Stimulated activated CD4-positive, alpha-beta T cell treated with anti-CD3 and anti-CD28 coated beads, Interleukin-4, amount 100 ng/mL, for 48 hours (primary cell): ENCODE data around the gene SEMA3C.

ENCODE experiments used
- DNase-seq, 2 donors: peaks; one replicate each; pipeline ENCODE4 v3.0.0-alpha.2; 2020; ENCODE audit warnings: low read depth in 2 of 2

SEMA3C gene

DNA sequence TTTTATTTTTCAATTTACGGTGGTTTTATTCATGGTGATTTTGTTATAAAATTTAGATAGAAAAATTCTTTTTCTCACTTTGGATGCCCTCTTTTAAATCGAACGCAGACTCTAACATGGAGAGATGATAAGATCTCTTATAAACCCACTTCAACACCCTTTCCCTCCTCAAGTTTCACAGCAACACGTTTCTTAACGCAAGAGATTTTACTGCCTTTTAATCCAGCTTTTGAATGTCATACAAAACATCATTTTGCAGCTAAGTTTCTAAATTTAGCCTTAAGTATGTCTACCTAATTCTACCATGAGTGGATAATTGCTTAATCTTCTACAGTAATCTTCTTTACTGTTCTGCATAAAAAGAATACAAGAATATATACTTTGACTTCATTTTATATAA is 70.0 kb downstream of the SEMA3C start:
- DNase-seq, result no peak

DNA sequence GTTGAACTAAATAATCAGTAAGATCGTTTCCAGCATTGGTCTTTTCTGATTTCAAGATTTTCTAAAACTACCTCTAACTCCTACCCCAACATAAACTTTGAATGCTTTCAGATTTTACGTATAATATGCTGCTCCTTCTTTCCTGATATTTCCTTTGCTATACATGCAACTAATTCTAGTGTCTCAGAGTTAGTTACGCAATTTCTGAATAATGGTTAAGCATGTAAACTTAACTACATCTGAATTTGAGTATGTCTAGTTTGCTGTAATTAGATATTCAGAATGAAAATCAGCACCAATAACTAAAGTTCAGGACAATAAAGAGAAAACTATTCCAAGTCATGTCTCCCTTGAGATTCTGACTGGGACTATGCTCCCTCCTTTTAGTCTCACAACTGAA is 71.0 kb downstream of the SEMA3C start:
- no peak for DNase-seq

DNA sequence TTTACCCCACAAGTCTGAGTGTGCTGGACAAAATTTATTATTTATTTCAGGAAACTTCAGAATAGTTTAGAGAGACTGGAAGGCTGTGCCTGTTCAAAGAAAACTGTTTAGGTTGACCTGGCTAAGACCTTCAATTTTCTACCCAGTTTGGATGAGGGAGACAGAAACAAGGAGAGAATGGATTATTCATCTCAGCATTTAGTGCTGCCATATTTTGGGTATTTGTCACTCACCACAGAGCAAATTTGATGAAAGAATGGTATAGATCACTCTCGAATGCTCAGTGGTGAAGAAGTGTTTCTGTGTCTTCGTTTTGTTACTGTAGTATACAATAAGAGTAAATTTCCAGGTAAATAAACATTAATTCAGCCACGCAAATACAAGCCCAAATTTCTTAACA is 71.8 kb downstream of the SEMA3C start:
- DNase-seq, result no peak

DNA sequence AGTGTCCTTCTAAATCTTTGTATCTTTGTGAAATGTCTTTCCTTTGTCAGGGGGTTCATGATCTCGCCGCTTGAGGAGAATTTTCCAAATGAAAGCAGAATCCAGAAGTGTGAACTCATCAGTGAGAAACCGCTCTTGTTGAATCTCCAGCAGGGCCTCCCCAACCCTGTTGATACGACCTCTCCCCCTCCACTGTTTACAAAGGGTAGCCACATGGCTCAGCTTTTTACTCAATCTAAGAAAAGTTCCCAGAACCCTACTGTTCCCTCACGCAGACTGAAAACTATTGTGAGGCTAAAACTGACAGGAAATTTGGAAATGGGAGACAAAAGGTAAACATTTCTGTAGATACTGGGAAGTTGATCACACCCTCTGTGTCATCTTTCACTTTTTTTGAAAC is 73.9 kb downstream of the SEMA3C start:
- DNase-seq, result no peak

DNA sequence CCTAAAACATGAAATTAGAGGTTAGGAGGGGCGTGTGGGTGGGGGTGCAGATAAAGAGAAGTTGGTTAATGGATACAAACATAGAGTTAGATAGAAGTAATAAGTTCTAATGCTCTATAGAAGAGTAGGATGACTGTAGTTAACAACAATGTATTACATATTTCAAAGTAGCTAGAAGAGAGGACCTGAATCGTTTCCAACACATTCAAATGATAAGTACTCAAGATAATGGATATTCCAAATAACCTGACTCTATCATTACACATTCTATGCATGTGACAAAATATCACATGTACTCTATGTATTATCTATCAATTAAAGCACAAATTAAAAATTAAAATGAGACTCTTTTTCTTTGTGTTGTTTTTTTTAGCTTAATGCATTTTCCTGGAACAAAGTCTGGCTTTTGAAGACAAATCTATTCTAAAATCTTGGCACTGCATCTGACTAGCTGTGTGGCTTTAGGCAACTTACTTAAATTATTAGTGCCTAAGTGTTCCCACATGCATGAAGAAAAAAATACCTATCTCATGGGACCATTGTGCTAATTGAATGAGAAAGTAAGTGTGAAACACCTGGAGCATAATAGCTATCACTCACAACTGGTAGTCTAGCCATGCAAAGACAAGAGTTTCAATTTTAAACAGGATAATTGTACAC is 75.7 kb downstream of the SEMA3C start:
- DNase-seq, result no peak

DNA sequence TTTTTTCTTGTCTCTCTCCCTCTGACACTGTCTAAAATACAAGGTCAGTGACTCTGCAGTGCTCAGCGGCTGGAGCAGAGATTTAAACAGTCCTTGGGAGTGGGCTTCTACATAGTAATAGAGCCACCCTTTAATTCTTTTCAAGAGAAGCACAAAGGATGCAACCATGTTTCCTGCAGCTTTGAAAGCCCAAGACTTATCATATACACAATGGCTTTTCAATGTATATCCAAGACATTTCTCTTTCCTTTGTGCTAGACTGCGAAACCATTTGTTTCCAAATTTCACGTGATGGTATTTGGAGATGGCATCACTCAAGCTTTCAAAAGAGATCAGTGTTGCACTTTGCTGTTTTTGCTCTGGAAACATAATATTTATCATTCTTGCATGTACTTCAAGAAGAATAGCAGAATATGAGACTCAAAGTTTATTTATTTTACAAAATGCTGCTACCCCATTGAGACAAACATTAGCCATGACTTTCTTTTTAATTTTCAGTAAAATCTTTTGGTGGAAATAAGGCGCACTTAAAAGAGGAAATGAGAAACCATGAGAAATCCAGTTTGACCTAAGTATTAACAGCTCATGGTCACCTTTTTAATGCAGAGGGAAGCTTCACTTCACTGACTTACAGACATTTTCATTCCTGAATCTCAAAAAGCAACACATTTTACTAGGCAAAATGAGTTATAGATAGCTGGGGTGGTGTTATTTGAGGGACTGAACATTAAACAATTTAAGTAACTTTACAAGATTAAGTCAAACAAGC is 76.6 kb downstream of the SEMA3C start:
- no peak for DNase-seq

DNA sequence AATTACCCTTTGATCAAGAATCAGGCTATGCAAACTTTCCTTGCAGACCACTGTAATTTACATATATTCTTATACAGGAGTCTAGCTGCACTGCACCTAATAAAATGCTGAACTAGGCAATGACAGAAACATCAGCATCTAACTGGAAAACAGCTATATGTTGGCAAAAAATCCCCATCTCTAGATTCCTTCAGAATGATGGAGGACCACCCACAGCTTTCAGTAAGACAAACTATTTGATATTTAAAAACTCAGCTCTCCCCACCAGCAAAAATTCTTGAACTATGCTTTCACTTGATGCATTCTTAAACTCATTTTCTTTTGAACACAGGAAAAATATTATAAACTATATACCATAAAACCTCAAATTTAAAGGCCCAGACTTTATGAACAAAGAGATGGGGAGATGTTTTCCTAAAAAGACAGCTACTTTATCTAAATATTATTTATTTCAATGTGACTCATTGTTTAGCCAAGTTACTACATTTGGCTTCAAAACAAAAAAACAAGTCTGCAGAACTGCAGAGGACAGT is 77.4 kb downstream of the SEMA3C start:
- no peak for DNase-seq

DNA sequence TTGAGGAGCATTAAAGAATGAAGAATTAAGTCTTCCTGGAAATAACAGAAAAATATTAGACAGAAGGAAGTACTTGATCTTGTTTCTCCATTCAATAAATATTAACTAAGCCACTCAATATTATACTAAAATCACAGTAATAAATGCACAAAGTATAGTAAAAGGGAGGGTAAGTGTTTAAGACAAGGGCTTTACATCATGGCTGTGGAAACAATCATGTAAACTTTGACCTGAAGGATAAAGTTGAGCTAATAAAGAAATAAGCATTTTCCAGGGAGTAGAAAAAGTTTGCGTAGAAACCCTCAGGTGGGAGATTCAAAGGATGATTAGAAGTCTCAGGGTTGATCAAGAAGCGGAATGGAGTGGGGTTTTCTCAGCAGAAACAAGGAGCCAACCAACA is 78.2 kb downstream of the SEMA3C start:
- no peak for DNase-seq

DNA sequence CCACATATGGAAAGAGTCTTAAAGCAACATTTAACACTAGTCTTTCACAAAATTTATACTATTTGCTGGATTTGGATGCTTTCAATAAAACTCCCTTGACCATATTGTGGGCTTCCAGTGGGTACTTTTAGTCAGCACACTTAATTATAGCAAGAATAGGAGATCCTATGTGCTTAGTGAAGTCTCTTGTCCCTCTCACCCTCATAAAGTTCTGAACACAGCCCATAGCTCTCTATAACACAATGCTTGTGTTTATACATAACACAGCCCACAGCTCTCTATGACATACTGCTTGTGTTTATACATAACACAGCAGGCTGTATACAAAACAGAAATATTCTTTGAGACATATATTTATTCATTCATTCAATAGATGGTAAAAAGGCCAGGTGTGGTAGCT is 79.0 kb downstream of the SEMA3C start:
- no peak for DNase-seq

DNA sequence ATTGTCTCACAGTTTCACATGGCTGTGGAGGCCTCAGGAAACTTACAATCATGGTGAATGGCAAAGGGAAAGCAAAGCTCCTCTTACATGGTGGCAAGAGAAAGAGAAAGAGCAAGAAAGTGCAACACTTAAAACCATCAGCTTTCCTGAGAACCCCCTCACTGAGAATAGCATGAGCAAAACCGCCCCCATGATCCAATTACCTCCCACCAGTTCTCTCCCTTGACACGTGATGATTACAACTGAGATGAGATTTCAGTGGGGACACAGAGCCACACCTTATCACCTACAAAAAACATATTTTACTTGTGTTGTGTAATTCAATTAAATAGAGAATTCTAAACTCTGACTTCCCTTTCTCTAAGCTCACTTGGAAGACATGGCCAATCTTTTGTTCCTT is 80.2 kb downstream of the SEMA3C start:
- no peak for DNase-seq

DNA sequence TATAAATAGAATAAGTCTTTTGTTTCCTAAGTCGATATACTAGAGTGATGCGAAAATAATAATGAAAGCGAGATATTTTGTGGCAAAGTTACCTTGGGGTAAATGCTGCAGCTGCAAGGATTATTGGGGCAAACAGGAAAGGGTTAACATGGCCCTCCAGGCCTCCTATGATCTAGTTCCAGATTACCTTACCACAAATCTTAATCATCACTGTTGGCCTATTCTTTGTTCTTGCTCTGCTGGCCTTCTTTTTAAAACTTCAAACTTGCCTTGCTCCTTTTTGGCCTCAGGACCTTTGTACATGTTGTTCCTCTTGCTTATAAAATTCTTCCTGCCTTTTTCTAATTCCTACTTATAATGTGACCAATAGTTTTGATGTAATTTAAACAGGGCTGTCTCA is 81.5 kb downstream of the SEMA3C start:
- DNase-seq, result no peak

DNA sequence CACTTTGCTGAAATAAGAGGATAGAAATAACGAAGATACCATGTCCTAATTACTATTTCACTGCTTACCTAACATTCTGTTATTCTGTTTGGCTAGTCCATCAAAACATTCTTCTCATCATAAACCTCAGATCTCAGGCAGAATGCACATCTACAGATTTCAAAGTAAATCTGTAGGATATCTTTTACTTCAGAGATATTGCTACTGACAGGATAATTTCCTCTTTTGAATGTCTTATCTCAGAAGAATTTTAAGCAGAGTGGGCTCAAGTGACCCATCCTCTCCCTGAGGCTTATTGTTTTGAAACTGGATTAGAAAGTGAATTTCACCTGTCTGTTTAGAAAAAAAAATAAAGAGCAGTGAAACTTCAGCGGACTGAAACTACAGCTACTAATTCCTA is 83.6 kb downstream of the SEMA3C start:
- DNase-seq, result no peak

DNA sequence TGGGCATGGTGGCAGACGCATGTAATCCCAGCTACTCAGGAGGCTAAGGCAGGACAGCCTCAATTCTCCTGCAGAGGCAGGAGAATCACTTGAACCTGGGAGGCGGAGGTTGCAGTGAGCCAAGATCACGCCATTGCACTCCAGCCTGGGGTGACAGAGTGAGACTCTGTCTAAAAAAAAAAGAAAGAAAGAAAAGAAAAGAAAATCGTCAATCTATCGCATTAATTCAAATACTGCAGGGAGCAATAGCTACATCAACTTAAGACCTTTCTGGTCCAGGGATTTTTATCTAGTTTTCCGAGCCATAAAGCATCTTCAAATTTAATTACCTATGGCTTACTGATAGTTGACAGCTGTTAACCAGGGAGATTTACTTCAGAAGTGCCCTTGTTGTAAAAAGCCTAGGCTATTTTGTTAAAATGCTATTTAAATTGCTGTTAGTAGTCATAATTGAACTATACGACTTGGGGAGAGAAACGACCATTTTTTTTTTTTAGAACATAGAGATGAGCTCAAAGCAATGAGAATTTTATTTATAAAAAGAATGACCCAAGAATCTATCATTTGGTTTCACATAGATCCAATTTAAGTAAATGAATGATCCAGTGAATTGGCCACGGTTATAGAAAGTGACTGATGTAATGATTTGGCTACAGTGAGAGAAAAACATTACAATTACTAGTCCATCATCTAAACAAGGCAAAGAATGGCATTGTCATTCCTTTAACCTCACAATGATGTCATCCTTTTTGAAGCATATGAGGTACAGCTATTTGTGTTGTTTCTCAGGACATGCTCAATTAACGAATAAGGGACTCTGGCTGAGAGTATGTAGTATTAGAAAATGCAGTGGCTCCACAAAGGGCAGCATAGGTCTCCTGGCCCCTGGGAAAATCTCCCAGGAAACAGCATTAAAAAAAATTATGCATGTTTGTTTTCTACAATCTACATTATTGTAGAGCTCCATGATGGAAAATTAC is 85.3 kb downstream of the SEMA3C start:
- DNase-seq, result no peak

DNA sequence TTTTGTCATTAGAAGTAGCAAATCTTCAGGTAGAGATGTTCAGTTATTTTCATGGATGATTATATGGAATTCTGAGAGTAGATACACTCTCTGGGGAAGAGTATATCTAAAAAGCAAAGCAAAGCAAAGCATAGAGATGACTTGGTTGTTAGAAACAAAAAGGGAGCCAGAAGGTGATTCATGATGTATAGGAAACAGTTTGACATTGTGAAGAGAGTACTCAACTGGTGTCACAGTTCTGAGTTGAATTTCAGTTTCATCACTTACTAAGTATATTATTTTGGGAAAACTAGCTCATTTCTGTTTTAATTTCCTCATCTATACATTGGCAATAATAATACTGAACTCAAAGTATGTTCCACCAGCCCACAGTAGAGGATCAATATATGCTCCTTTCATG is 86.8 kb downstream of the SEMA3C start:
- DNase-seq, result no peak

DNA sequence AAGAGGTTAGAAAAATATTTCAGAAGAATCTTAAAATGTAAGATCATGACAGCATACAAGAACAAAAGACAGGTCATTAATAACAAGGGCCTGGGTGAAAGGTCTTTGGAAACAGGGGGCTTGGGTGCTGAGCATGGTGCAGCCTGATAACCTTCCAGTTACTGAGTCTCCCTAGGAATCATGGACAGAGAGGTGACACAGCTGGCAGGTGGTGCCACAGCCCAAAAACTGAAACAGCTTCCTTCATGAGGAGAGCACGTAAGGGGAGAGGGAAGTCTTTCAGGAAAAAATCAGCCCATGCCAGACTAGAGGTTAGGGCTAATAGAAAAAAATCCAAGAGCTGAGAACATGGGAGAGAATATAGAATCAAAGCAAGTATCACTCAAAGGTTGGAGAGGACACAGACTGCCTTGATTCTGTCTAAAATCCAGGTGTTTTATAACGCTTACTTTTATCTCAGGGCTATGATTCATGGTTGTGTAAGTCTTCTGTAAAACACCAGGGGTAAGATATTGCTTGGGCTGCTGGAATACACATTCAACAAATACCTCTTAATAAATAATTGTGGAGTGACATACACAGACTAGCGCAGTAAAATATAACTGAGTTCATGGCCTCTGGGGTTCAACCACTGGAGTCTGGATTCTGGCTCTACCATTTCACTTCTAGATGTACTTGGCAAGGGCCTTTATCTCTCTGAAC is 88.1 kb downstream of the SEMA3C start:
- no peak for DNase-seq

DNA sequence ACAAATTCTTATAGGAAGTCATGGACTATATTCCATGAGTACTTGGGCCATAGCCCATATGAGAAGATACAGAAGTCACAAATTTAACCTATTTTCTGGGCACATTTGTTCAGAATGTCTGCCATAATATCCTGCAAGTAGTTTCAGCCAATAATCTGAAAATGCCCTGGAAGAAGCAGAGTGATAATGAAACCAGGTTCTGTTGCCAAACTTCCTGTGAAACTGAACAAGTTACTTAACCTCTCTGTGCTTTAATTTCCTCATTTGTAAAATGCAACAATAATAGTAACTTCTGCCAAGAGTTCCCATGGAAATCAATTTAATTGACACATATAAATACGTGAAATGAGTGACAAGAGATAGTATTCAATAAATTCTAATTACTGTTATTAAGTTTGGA is 88.8 kb downstream of the SEMA3C start:
- DNase-seq, result no peak

DNA sequence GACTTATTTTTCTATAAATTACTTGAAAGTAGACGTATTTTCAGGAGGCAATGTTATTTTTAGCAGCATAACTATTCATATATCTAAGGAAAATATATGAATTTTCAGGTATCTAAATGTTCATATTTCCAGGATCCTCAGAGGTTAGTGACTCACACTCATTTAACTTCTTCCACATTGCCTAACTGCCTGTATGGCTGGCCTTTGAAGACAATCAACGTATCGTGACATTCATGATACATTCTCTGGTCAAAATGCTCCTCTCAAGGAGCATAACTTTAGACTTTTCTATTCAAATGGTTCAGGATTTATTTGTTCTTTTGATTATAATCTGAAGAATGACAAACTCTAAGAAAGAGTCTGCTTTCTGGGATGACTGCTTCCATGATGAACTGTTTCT is 89.3 kb downstream of the SEMA3C start:
- no peak for DNase-seq

DNA sequence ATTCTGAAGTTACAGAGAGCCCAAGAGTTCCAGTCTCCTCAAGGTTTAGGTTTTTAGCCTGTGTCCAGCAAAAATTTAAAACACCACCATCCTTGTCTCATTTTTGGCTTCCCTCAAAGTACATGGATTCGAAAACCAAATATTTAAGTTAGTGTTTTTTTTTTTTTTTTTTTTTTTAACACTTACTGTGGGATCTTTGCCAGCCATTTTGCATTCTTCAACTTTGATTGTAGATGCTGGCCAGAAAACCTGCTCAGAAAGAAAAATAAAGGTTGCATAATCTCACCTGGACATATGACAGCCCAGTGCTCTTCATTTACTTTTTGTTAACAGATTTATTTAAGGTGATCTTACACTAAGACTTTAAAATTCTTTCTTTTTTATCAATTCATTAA is 91.6 kb downstream of the SEMA3C start:
- DNase-seq, result no peak

DNA sequence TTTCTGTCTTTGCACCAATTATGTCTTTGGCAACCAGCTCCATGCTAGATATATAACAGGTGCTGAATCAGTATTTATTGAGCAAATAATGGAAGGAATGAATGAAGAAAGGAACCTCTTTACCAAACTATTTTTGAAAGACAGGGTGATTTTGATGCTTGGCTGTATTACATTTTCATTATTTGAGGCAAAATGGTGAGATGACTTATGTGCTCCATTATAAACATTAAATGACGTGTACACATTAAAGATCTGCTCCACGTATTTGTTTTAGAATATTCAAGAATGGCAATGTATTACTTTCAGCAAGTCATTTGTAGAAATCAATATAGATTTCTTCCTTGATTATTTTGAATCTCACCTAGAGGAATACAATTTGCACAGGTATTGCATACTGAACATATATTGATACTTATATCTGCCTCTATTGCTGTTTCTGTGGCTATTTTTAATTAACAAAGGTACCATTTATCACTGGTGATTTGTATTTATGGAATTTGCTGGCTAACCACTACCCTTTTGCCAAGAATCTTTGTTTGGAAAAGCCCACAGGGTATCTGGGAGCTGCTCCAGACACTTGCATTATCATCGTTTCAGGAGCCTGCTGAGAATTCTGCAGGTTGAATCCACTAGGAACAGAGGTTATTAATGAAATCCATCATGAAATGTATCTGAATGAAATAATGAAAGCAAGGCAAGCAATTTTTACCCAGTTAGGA is 92.2 kb downstream of the SEMA3C start:
- no peak for DNase-seq

DNA sequence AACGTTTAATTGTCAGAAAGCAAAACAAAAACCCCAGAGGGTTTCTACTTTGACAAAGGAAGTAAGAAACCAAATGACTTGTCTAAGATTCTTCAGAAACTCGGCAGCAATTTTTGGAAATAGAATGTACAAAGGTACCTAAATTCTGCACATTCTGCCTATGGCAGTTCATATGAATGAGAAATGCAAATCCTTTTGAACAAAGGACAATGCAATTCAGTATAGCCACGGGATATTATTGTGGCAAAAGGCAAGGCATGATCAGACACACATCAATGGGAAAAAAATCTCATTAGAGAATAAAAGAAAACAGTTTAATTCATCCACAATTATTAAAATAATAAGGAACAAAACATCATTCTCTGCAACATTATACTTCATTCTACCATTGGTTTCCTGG is 93.4 kb downstream of the SEMA3C start:
- DNase-seq, result no peak

DNA sequence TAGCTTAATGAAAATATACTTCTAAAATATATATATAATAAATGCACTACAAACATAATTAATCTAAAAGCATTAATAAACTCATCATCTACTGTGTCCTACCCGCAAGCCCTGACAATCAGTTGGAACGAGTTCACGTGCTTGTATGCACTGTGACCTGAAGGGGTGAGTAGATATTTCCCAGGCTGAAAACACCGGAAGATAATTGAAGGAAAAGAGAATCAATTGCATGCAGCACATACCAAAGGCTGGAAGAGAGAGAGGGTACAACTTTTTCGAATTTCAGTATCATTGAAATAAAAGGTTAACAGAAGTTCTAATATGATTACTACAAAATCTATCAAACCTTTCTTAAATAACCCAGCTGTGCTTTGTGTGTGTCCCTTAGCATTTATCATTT is 94.6 kb downstream of the SEMA3C start:
- no peak for DNase-seq
